PC-3 (cell line): ENCODE results near the gene GLRX5. TPM values are rescaled to one million over a fixed set of nuclear protein-coding genes. Genes with fewer than 3 reads are reported as not detected.

Experiments used
- ATAC-seq: fragments of 200-7000 bp; cut with Tn5 transposase; 2 replicates; pipeline ENCODE4 v1.9.1; 2020; ENCODE audit warnings: mild to moderate bottlenecking, moderate library complexity
- BruUV-seq: library from RNA; stranded (reverse); fragments of 400-500 nt; replicated peaks from 2 replicates; lab custom pipeline; 2021; lab: Mats Ljungman, UMichigan
- CTCF ChIA-PET: fragments of 300-600 bp; sonication (Branson Sonifier 250); formaldehyde crosslinking; loops from one replicate; lab custom pipeline; 2022; ENCODE audit warnings: antibody characterized with exemption; lab: Charles Lee
- POLR2A ChIA-PET: fragments of 300-600 bp; sonication (Branson Sonifier 250); formaldehyde crosslinking; loops from one replicate; lab custom pipeline; 2022; ENCODE audit warnings: antibody characterized with exemption; ENCODE audit not compliant: unreplicated experiment; lab: Charles Lee
- DNase-seq: peaks from one replicate; pipeline ENCODE4 v3.0.0-alpha.2; 2015
- H2AFZ ChIP-seq: fragments of 300-600 bp; sonication (generic); 2 replicates; pipeline ENCODE4 v1.6.0; 2016; ENCODE audit warnings: antibody characterized with exemption, low read length
- H3F3A ChIP-seq: fragments of 300-600 bp; sonication (generic); one replicate; pipeline ENCODE4 v1.6.0; 2017; ENCODE audit warnings: antibody characterized with exemption, low read length, control low read depth, mild to moderate bottlenecking; ENCODE audit not compliant: unreplicated experiment
- H3K27ac ChIP-seq: fragments of 300-600 bp; sonication (generic); 2 replicates; pipeline ENCODE4 v1.5.1; 2016; ENCODE audit warnings: mild to moderate bottlenecking, low read length
- H3K27me3 ChIP-seq: fragments of 300-600 bp; sonication (generic); 2 replicates; pipeline ENCODE4 v1.6.1; 2016; ENCODE audit warnings: low read length, mixed read lengths
- H3K36me3 ChIP-seq: fragments of 300-600 bp; sonication (generic); 2 replicates; pipeline ENCODE4 v1.6.1; 2016; ENCODE audit warnings: low read depth, mixed run types, low read length, mixed read lengths
- H3K4me1 ChIP-seq: fragments of 300-600 bp; sonication (generic); 2 replicates; pipeline ENCODE4 v1.5.1; 2016; ENCODE audit warnings: low read length; ENCODE audit not compliant: insufficient read depth
- H3K4me2 ChIP-seq: fragments of 300-600 bp; sonication (generic); 2 replicates; pipeline ENCODE4 v1.6.0; 2016; ENCODE audit warnings: low read length
- H3K4me3 ChIP-seq: fragments of 300-600 bp; sonication (generic); 2 replicates; pipeline ENCODE4 v1.5.1; 2016; ENCODE audit warnings: mild to moderate bottlenecking, low read length, mixed read lengths
- H3K79me2 ChIP-seq: fragments of 300-600 bp; sonication (generic); 2 replicates; pipeline ENCODE4 v1.6.1; 2017; ENCODE audit warnings: low read length, mixed read lengths
- H3K9ac ChIP-seq: fragments of 300-600 bp; sonication (generic); 2 replicates; pipeline ENCODE4 v1.6.0; 2016; ENCODE audit warnings: mild to moderate bottlenecking, low read length
- H3K9me2 ChIP-seq: fragments of 300-600 bp; sonication (generic); replicated peaks from 2 replicates; pipeline ENCODE4 v1.6.1; 2016; ENCODE audit warnings: mixed run types, low read length, mixed read lengths
- H3K9me3 ChIP-seq: fragments of 300-600 bp; sonication (generic); 2 replicates; pipeline ENCODE4 v1.6.1; 2016; ENCODE audit warnings: low read length, mixed read lengths
- H4K20me1 ChIP-seq: fragments of 300-600 bp; sonication (generic); 2 replicates; pipeline ENCODE4 v1.6.1; 2016; ENCODE audit warnings: low read length, mixed read lengths
- EZH2 ChIP-seq: fragments of 300-600 bp; sonication (generic); IDR thresholded peaks from one replicate; pipeline ENCODE4 v1.6.1; 2017; ENCODE audit warnings: antibody characterized with exemption, mild to moderate bottlenecking, low read length; ENCODE audit not compliant: unreplicated experiment
- EZH2phosphoT487 ChIP-seq: fragments of 300-600 bp; sonication (generic); IDR thresholded peaks from 2 replicates; pipeline ENCODE4 v1.6.1; 2018; ENCODE audit warnings: mild to moderate bottlenecking, antibody characterized with exemption, low read length, borderline replicate concordance
- intact Hi-C: fragments of 100-400 bp; cut with micrococcal nuclease; formaldehyde crosslinking; loops from 2 replicates; pipeline ENCODE4 v1.9.0; 2023
- total RNA-seq: library from RNA; depleted of rRNA; stranded (reverse); fragments of >200 nt; gene quantifications from 2 replicates; pipeline ENCODE4 v1.2.3, GENCODE V29; 2014
- TF ChIP-seq, protein P1 (sequence below): fragments of 300-600 bp; sonication (generic); conservative IDR thresholded peaks from 2 replicates; pipeline ENCODE4 v1.5.1; 2017; ENCODE audit warnings: antibody characterized with exemption, low read depth, mild to moderate bottlenecking, low read length

GLRX5 gene
- total RNA-seq, 1 experiment from 2014 or later: 60.0 TPM

DNA sequence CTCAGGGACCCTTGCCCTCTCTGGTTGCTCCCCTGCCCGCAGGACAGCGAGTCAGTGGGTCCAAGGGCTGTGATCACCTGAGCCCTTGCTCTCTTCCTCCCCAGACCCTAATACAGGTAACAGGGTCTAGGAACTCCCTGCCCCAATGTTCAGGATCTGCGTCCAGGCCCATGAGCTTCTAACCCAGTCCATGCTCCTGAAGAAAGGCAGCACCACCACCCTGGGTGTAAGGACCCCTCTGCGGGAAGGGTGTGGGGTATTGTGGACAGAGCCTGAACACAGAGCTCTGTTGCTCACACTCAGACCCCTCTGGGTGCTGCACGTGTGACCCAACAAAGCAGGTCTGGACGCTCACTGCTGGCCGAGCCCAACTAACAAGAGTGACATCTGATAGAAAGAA, 18.3 kb downstream of the GLRX5 start:
- H3F3A ChIP-seq: no peaks in the 10 kb centered on the region
- H3K4me2 ChIP-seq: no peak overlapping the region
- H3K4me1 ChIP-seq: peaks cover 11% of the 10 kb centered on the region
- H3K27ac ChIP-seq: no peak overlapping the region
- no peaks in the 10 kb centered on the region for H3K79me2 ChIP-seq
- ATAC-seq (no peak), DNase-seq (no peak)
- intact Hi-C loops: no loop called here
- no peak overlapping the region for H2AFZ ChIP-seq
- H3K9me2 ChIP-seq: no peaks in the 10 kb centered on the region
- H3K36me3 ChIP-seq: no peaks in the 10 kb centered on the region
- H3K27me3 ChIP-seq: no peaks in the 10 kb centered on the region
- no peaks in the 10 kb centered on the region for H4K20me1 ChIP-seq
- H3K9me3 ChIP-seq: no peaks in the 10 kb centered on the region
- TF ChIP-seq, protein P1, sequence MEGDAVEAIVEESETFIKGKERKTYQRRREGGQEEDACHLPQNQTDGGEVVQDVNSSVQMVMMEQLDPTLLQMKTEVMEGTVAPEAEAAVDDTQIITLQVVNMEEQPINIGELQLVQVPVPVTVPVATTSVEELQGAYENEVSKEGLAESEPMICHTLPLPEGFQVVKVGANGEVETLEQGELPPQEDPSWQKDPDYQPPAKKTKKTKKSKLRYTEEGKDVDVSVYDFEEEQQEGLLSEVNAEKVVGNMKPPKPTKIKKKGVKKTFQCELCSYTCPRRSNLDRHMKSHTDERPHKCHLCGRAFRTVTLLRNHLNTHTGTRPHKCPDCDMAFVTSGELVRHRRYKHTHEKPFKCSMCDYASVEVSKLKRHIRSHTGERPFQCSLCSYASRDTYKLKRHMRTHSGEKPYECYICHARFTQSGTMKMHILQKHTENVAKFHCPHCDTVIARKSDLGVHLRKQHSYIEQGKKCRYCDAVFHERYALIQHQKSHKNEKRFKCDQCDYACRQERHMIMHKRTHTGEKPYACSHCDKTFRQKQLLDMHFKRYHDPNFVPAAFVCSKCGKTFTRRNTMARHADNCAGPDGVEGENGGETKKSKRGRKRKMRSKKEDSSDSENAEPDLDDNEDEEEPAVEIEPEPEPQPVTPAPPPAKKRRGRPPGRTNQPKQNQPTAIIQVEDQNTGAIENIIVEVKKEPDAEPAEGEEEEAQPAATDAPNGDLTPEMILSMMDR: no peak
- TF ChIP-seq EZH2phosphoT487: no peak
- no peak for TF ChIP-seq EZH2
- BruUV-seq: no TSS peak
- ChIA-PET POLR2A (no interaction called here), CTCF (no interaction called here)
- H3K4me3 ChIP-seq: no peak overlapping the region
- H3K9ac ChIP-seq: no peak overlapping the region

DNA sequence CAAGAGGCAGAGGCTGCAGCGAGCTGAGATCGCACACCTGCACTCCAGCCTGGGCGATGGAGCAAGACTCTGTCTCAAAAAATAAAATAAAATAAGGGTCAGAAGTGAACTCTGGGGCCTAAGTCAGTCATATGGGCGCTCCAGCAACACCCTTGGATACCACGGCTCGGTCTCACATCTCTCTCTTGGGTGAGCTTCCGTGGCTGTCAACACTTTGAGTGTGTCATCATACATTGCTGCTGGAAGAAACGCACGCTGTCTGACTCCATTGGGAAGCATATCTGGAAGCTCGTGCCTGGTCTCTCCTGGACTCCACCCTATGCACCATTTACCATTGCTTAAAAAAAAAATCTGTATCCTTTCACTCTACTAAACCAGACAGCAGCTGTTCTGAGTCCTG, 20.2 kb downstream of the GLRX5 start:
- no peak for ATAC-seq
- no peak for DNase-seq

DNA sequence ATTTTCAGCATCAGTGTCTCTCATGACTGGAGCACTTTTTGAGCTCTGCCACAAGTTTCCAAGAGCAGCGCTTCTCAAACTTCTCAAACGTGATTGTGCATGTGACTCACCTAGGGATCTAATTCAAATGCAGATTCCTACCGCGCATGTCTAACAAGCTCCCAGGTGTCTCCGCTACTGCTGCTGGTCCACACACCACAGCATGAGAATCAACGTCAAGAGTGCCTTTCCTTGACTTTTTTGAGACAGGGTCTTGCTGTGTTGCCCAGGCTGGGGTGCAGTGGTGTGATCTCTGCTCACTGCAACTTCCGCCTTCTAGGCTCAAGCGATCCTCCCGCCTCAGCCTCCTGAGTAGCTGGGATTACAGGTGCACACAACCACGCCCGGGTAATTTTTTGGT, 22.4 kb downstream of the GLRX5 start:
- H3K36me3 ChIP-seq: no peaks in the 10 kb centered on the region
- CTCF ChIA-PET: interaction anchor here (1.2 kb wide), 1 partner anchor 115 kb away, joined by 3 read pairs; no protein-coding TSS in a partner anchor
- DNase-seq: no peak
- no peaks in the 10 kb centered on the region for H3F3A ChIP-seq
- no peaks in the 10 kb centered on the region for H3K27me3 ChIP-seq
- no peaks in the 10 kb centered on the region for H3K4me1 ChIP-seq
- no peaks in the 10 kb centered on the region for H3K79me2 ChIP-seq
- no peak for ATAC-seq
- H3K9me3 ChIP-seq: no peaks in the 10 kb centered on the region
- no peak overlapping the region for H3K27ac ChIP-seq
- TF ChIP-seq EZH2phosphoT487 (no peak), EZH2 (no peak)
- TF ChIP-seq, protein P1: no peak
- POLR2A ChIA-PET: no interaction called here
- no peak overlapping the region for H3K4me3 ChIP-seq
- H3K9me2 ChIP-seq: no peaks in the 10 kb centered on the region
- no peak overlapping the region for H3K9ac ChIP-seq
- H3K4me2 ChIP-seq: no peak overlapping the region
- H2AFZ ChIP-seq: no peak overlapping the region
- intact Hi-C loops: no loop called here
- BruUV-seq: no TSS peak
- no peaks in the 10 kb centered on the region for H4K20me1 ChIP-seq

More for the DNA sequence above, 20.2 kb downstream of the GLRX5 start:
- Histone ChIP-seq H2AFZ (no peak overlapping the region), H3K9ac (no peak overlapping the region), H3K4me3 (no peak overlapping the region), H3K4me1 (peaks cover 6% of the 10 kb centered on the region; the same call in 1 of the 2 replicates), H3K36me3 (no peaks in the 10 kb centered on the region), H3K27me3 (no peaks in the 10 kb centered on the region), H4K20me1 (no peaks in the 10 kb centered on the region), H3K9me3 (no peaks in the 10 kb centered on the region), H3K4me2 (no peak overlapping the region), H3K27ac (no peak overlapping the region), H3F3A (no peaks in the 10 kb centered on the region), H3K79me2 (no peaks in the 10 kb centered on the region), H3K9me2 (no peaks in the 10 kb centered on the region)
- TF ChIP-seq EZH2phosphoT487: no peak
- TF ChIP-seq EZH2: no peak
- TF ChIP-seq, protein P1: no peak
- BruUV-seq: no TSS peak
- ChIA-PET CTCF (no interaction called here), POLR2A (no interaction called here)
- intact Hi-C loops: no loop called here
